Immature natural killer cell (primary cell): Measurements from ENCODE around the gene FASN. TPM values are rescaled to one million over a fixed set of nuclear protein-coding genes. Genes with fewer than 3 reads are reported as not detected.
A peak's percentile ranks its signal among the peaks of the same experiment; 100 is the strongest.

Experiments used
- DNase-seq, 3 donors: peaks; one replicate each; pipeline ENCODE4 v3.0.0; 2022; ENCODE audit warnings: mixed read lengths in 1 of 3
- H3K27ac Mint-ChIP-seq, 6 donors: one replicate each; pipeline ENCODE4 v1.8.0; 2020; ENCODE audit warnings: mixed read lengths in 6 of 6, mild to moderate bottlenecking in 5 of 6, inconsistent platforms in 4 of 6, moderate library complexity in 3 of 6
- H3K27me3 Mint-ChIP-seq, 3 donors: one replicate each; pipeline ENCODE4 v1.8.0; 2020 to 2021; ENCODE audit warnings: low read depth in 3 of 3, mild to moderate bottlenecking in 3 of 3, mixed read lengths in 3 of 3, moderate library complexity in 3 of 3, inconsistent platforms in 1 of 3
- H3K36me3 Mint-ChIP-seq, 3 donors: one replicate each; pipeline ENCODE4 v1.8.0; 2020; ENCODE audit warnings: mixed read lengths in 3 of 3, inconsistent platforms in 2 of 3, mild to moderate bottlenecking in 2 of 3
- H3K4me1 Mint-ChIP-seq, 2 donors: one replicate each; pipeline ENCODE4 v1.8.0; 2020; ENCODE audit warnings: inconsistent platforms in 2 of 2, mild to moderate bottlenecking in 2 of 2, mixed read lengths in 2 of 2, moderate library complexity in 1 of 2
- H3K4me3 Mint-ChIP-seq, 5 donors: one replicate each; pipeline ENCODE4 v1.8.0; 2020; ENCODE audit warnings: mild to moderate bottlenecking in 5 of 5, mixed read lengths in 5 of 5, inconsistent platforms in 3 of 5, moderate library complexity in 3 of 5
- H3K9me3 Mint-ChIP-seq, 6 donors: one replicate each; pipeline ENCODE4 v1.8.0; 2020; ENCODE audit warnings: mild to moderate bottlenecking in 6 of 6, mixed read lengths in 6 of 6, inconsistent platforms in 4 of 6, moderate library complexity in 3 of 6
- polyA plus RNA-seq, 3 donors: library from polyadenylated mRNA; unstranded; fragments of 300-500 nt; fragmentation: Illumina TruSeq; gene quantifications; one replicate each; pipeline ENCODE4 v1.2.3, GENCODE V29; 2021

FASN gene
- polyA plus RNA-seq, 3 donors from 2014 or later: 0.10 to 2.7 (median 0.23) TPM

- no peaks in the 10 kb centered on the region for H3K27me3 Mint-ChIP-seq
- peaks cover 4 to 15% (median 14%) of the 10 kb centered on the region in 3 donors for H3K36me3 Mint-ChIP-seq
- H3K27ac Mint-ChIP-seq: peak overlapping the region in 3 of 6 donors; percentile 5 to 78 (median 50)
- peaks cover 5 to 9% of the 10 kb centered on the region in 2 donors for H3K4me1 Mint-ChIP-seq
- peak overlapping the region in 1 of 5 donors; percentile 33 for H3K4me3 Mint-ChIP-seq
- peak; percentile 31 to 56 (median 48) for DNase-seq
- no peaks in the 10 kb centered on the region for H3K9me3 Mint-ChIP-seq
These were observed 28.7 kb upstream of the FASN start for GRCh38 chr17:82126556-82127314.

- Mint-ChIP-seq H3K27me3 (no peaks in the 10 kb centered on the region), H3K36me3 (peaks cover 4 to 15% (median 14%) of the 10 kb centered on the region in 3 donors), H3K4me1 (peaks cover 5 to 9% of the 10 kb centered on the region in 2 donors), H3K9me3 (no peaks in the 10 kb centered on the region), H3K4me3 (no peak overlapping the region), H3K27ac (peak overlapping the region in 1 of 6 donors; percentile 33)
- DNase-seq: no peak
These were observed 26.1 kb upstream of the FASN start for GRCh38 chr17:82124101-82124500.

GRCh38 chr17:82121660-82122629 is 23.9 kb upstream of the FASN start:
- no peak overlapping the region for H3K4me3 Mint-ChIP-seq
- H3K27ac Mint-ChIP-seq: no peak overlapping the region
- no peaks in the 10 kb centered on the region for H3K9me3 Mint-ChIP-seq
- peaks cover 4 to 15% (median 14%) of the 10 kb centered on the region in 3 donors for H3K36me3 Mint-ChIP-seq
- no peaks in the 10 kb centered on the region for H3K27me3 Mint-ChIP-seq
- no peak for DNase-seq
- peaks cover 5 to 8% of the 10 kb centered on the region in 2 donors for H3K4me1 Mint-ChIP-seq

- no peak overlapping the region for H3K27ac Mint-ChIP-seq
- no peak for DNase-seq
- H3K4me1 Mint-ChIP-seq: peaks cover 0 to 1% of the 10 kb centered on the region in 2 donors
- no peak overlapping the region for H3K4me3 Mint-ChIP-seq
- no peaks in the 10 kb centered on the region for H3K9me3 Mint-ChIP-seq
- peaks cover 4 to 15% (median 11%) of the 10 kb centered on the region in 3 donors for H3K36me3 Mint-ChIP-seq
- H3K27me3 Mint-ChIP-seq: no peaks in the 10 kb centered on the region
These were observed 23.2 kb upstream of the FASN start for GRCh38 chr17:82121246-82121645.

- H3K4me1 Mint-ChIP-seq: no peaks in the 10 kb centered on the region
- H3K36me3 Mint-ChIP-seq: peaks cover 4 to 15% (median 11%) of the 10 kb centered on the region in 3 donors
- no peak overlapping the region for H3K4me3 Mint-ChIP-seq
- H3K27me3 Mint-ChIP-seq: no peaks in the 10 kb centered on the region
- DNase-seq: no peak
- H3K9me3 Mint-ChIP-seq: no peaks in the 10 kb centered on the region
- no peak overlapping the region for H3K27ac Mint-ChIP-seq
These were observed 22.1 kb upstream of the FASN start for GRCh38 chr17:82120148-82120547.

GRCh38 chr17:82118815-82119380 is 20.9 kb upstream of the FASN start:
- Mint-ChIP-seq H3K36me3 (peaks cover 0 to 5% (median 5%) of the 10 kb centered on the region in 3 donors), H3K4me3 (no peak overlapping the region), H3K9me3 (no peaks in the 10 kb centered on the region), H3K27me3 (peaks cover 0 to under 1% (median 0%) of the 10 kb centered on the region in 3 donors), H3K27ac (no peak overlapping the region), H3K4me1 (no peaks in the 10 kb centered on the region)
- DNase-seq: no peak

- Mint-ChIP-seq H3K27ac (no peak overlapping the region), H3K4me1 (no peaks in the 10 kb centered on the region)
These were observed 20.3 kb upstream of the FASN start for GRCh38 chr17:82118168-82118814.

GRCh38 chr17:82117139-82118090 is 19.4 kb upstream of the FASN start:
- Mint-ChIP-seq H3K27ac (no peak overlapping the region), H3K9me3 (no peaks in the 10 kb centered on the region), H3K27me3 (peaks cover 0 to 2% (median 0%) of the 10 kb centered on the region in 3 donors), H3K4me1 (no peaks in the 10 kb centered on the region), H3K4me3 (no peak overlapping the region), H3K36me3 (peaks cover 0 to 6% (median 0%) of the 10 kb centered on the region in 3 donors)
- DNase-seq: no peak

More at GRCh38 chr17:82118168-82118814, 20.3 kb upstream of the FASN start:
- no peak for DNase-seq
- no peaks in the 10 kb centered on the region for H3K36me3 Mint-ChIP-seq
- no peaks in the 10 kb centered on the region for H3K9me3 Mint-ChIP-seq
- no peak overlapping the region for H3K4me3 Mint-ChIP-seq
- H3K27me3 Mint-ChIP-seq: peaks cover 0 to 2% (median 0%) of the 10 kb centered on the region in 3 donors

- no peak for DNase-seq
These were observed 18.2 kb upstream of the FASN start for GRCh38 chr17:82116246-82116645.

GRCh38 chr17:82114872-82115271 is 16.8 kb upstream of the FASN start:
- Mint-ChIP-seq H3K4me1 (no peaks in the 10 kb centered on the region), H3K9me3 (no peaks in the 10 kb centered on the region), H3K27me3 (peaks cover 0 to 2% (median 0%) of the 10 kb centered on the region in 3 donors), H3K27ac (no peak overlapping the region), H3K36me3 (peaks cover 0 to 8% (median 0%) of the 10 kb centered on the region in 3 donors), H3K4me3 (no peak overlapping the region)
- DNase-seq: no peak

More at GRCh38 chr17:82116246-82116645, 18.2 kb upstream of the FASN start:
- H3K4me1 Mint-ChIP-seq: no peaks in the 10 kb centered on the region
- H3K27me3 Mint-ChIP-seq: peaks cover 0 to 2% (median 0%) of the 10 kb centered on the region in 3 donors
- no peaks in the 10 kb centered on the region for H3K9me3 Mint-ChIP-seq
- H3K27ac Mint-ChIP-seq: no peak overlapping the region
- H3K4me3 Mint-ChIP-seq: no peak overlapping the region
- H3K36me3 Mint-ChIP-seq: peaks cover 0 to 8% (median 0%) of the 10 kb centered on the region in 3 donors

- peaks cover 0 to 8% (median 0%) of the 10 kb centered on the region in 3 donors for H3K36me3 Mint-ChIP-seq
- H3K4me1 Mint-ChIP-seq: no peaks in the 10 kb centered on the region
- DNase-seq: no peak
- H3K9me3 Mint-ChIP-seq: no peaks in the 10 kb centered on the region
- H3K27me3 Mint-ChIP-seq: peaks cover 0 to 2% (median 0%) of the 10 kb centered on the region in 3 donors
- H3K4me3 Mint-ChIP-seq: no peak overlapping the region
- H3K27ac Mint-ChIP-seq: no peak overlapping the region
These were observed 16.4 kb upstream of the FASN start for GRCh38 chr17:82114447-82114846.

- DNase-seq: no peak
- Mint-ChIP-seq H3K9me3 (no peaks in the 10 kb centered on the region), H3K4me3 (no peak overlapping the region), H3K4me1 (no peaks in the 10 kb centered on the region), H3K27ac (no peak overlapping the region), H3K27me3 (peaks cover 0 to 2% (median 0%) of the 10 kb centered on the region in 3 donors), H3K36me3 (peaks cover 0 to 8% (median 0%) of the 10 kb centered on the region in 3 donors)
These were observed 15.9 kb upstream of the FASN start for GRCh38 chr17:82113941-82114340.
